SK-N-SH (cell line): Measurements from ENCODE around the gene ZFX. TPM values are rescaled to one million over a fixed set of nuclear protein-coding genes. Genes with fewer than 3 reads are reported as not detected.

ENCODE experiments used
- CTCF ChIA-PET: fragments of 300-600, 350-600 bp; formaldehyde crosslinking; extraction: SDS; loops from one replicate; lab custom pipeline; 2021; lab: Yijun Ruan, JAX
- POLR2A ChIA-PET: fragments of 350-600 bp; sonication (Branson Sonifier 250); formaldehyde crosslinking; extraction: SDS; loops from one replicate; lab custom pipeline; 2020; ENCODE audit warnings: antibody characterized with exemption, inconsistent platforms; lab: Yijun Ruan, JAX
- DNase-seq: peaks from one replicate; pipeline ENCODE4 v3.0.0; 2012
- H2AFZ ChIP-seq: fragments of 200-600 bp; sonication (generic); 2 replicates; pipeline ENCODE4 v1.8.1; 2016; ENCODE audit warnings: antibody characterized with exemption, mild to moderate bottlenecking, low read depth
- H3F3A ChIP-seq: fragments of 200-600 bp; sonication (generic); replicated peaks from 2 replicates; pipeline ENCODE3; 2016; ENCODE audit warnings: antibody characterized with exemption, mild to moderate bottlenecking; ENCODE audit not compliant: insufficient read depth
- H3K27ac ChIP-seq, 2 experiments: fragments of 200-500 bp in 1 of 2; fragments of 200-600 bp in 1 of 2; sonication (Bioruptor generic) in 1 of 2; sonication (generic), shearing (Covaris generic) in 1 of 2; 2 replicates each; pipeline versions ENCODE4 v1.5.1 to v1.6.1; 2014 to 2016; ENCODE audit warnings: low read depth in 2 of 2, inconsistent platforms in 1 of 2, low read length in 1 of 2, mild to moderate bottlenecking in 1 of 2, mixed read lengths in 1 of 2
- H3K27me3 ChIP-seq: fragments of 200-600 bp; sonication (generic), shearing (Covaris generic); 2 replicates; pipeline ENCODE4 v1.6.1; 2016; ENCODE audit warnings: mixed run types; ENCODE audit not compliant: insufficient read depth
- H3K36me3 ChIP-seq, 2 experiments: fragments of 200-500 bp in 1 of 2; fragments of 200-600 bp in 1 of 2; sonication (Bioruptor generic) in 1 of 2; sonication (generic) in 1 of 2; replicated peaks in 1 of 2; 2 replicates each; pipeline versions ENCODE3 to v1.5.1; 2014 to 2016; ENCODE audit warnings: low read length in 1 of 2, mild to moderate bottlenecking in 1 of 2; ENCODE audit not compliant: insufficient read depth in 2 of 2, control insufficient read depth in 1 of 2
- H3K4me1 ChIP-seq, 2 experiments: fragments of 200-500 bp in 1 of 2; fragments of 200-600 bp in 1 of 2; sonication (Bioruptor generic) in 1 of 2; sonication (generic), shearing (Covaris generic) in 1 of 2; 2 replicates each; pipeline versions ENCODE4 v1.5.1 to v1.6.1; 2014 to 2016; ENCODE audit warnings: low read depth in 1 of 2, low read length in 1 of 2, mixed run types in 1 of 2; ENCODE audit not compliant: insufficient read depth in 2 of 2, control insufficient read depth in 1 of 2
- H3K4me2 ChIP-seq: fragments of 200-600 bp; sonication (generic), shearing (Covaris generic); 2 replicates; pipeline ENCODE4 v1.6.1; 2017; ENCODE audit warnings: mixed run types
- H3K4me3 ChIP-seq, 2 experiments: fragments of 200-500 bp in 1 of 2; fragments of 200-600 bp in 1 of 2; sonication (Bioruptor generic) in 1 of 2; sonication (generic), shearing (Covaris generic) in 1 of 2; 2 replicates each; pipeline versions ENCODE4 v1.5.1 to v1.8.1; 2014 to 2016; ENCODE audit warnings: low read depth in 2 of 2, inconsistent platforms in 1 of 2, low read length in 1 of 2, mild to moderate bottlenecking in 1 of 2, mixed read lengths in 1 of 2, moderate library complexity in 1 of 2
- H3K79me2 ChIP-seq: fragments of 200-600 bp; sonication (generic); 2 replicates; pipeline ENCODE4 v1.8.1; 2017; ENCODE audit warnings: mild to moderate bottlenecking; ENCODE audit not compliant: insufficient read depth
- H3K9ac ChIP-seq: fragments of 200-600 bp; sonication (generic); 2 replicates; pipeline ENCODE4 v1.6.1; 2017; ENCODE audit warnings: mixed run types
- H3K9me2 ChIP-seq: fragments of 200-600 bp; sonication (generic); 2 replicates; pipeline ENCODE4 v1.6.1; 2017; ENCODE audit warnings: mixed run types
- H3K9me3 ChIP-seq: fragments of 200-600 bp; sonication (generic); 2 replicates; pipeline ENCODE4 v1.6.1; 2017; ENCODE audit warnings: mixed run types, mild to moderate bottlenecking, moderate library complexity
- H4K20me1 ChIP-seq: fragments of 200-600 bp; sonication (generic); 2 replicates; pipeline ENCODE4 v1.6.1; 2017; ENCODE audit warnings: mild to moderate bottlenecking, mixed run types; ENCODE audit not compliant: insufficient read depth
- CHD2 ChIP-seq: fragments of 150-350 bp; IDR thresholded peaks from 2 replicates; pipeline ENCODE4 v1.6.1; 2018; ENCODE audit warnings: low read length; ENCODE audit not compliant: partially characterized antibody
- ELF1 ChIP-seq: IDR thresholded peaks from 2 replicates; pipeline ENCODE4 v1.4.0; 2012
- FOXJ3 ChIP-seq: sonication (generic); formaldehyde crosslinking; IDR thresholded peaks from 2 replicates; pipeline ENCODE4 v1.5.1; 2020; ENCODE audit warnings: mild to moderate bottlenecking, missing genetic modification reagents
- FOXM1 ChIP-seq: IDR thresholded peaks from 2 replicates; pipeline ENCODE4 v1.4.0; 2012; ENCODE audit warnings: low read depth, mild to moderate bottlenecking
- GABPA ChIP-seq: IDR thresholded peaks from 2 replicates; pipeline ENCODE4 v1.4.0; 2012; ENCODE audit warnings: low read depth, mild to moderate bottlenecking
- GATA2 ChIP-seq: sonication (generic); formaldehyde crosslinking; IDR thresholded peaks from 2 replicates; pipeline ENCODE4 v1.5.0; 2020; ENCODE audit warnings: mild to moderate bottlenecking, missing genetic modification reagents
- IRF3 ChIP-seq: fragments of 150-350 bp; IDR thresholded peaks from 2 replicates; pipeline ENCODE4 v1.6.1; 2016; ENCODE audit warnings: mild to moderate bottlenecking, low read depth, low read length
- JUND ChIP-seq: IDR thresholded peaks from 2 replicates; pipeline ENCODE4 v1.4.0; 2012
- MAX ChIP-seq: IDR thresholded peaks from 2 replicates; pipeline ENCODE4 v1.4.0; 2012; ENCODE audit warnings: low read depth
- MXI1 ChIP-seq: IDR thresholded peaks from 2 replicates; pipeline ENCODE4 v1.6.1; 2012; ENCODE audit warnings: mild to moderate bottlenecking, low read depth, low read length, improper control_type of control experiment
- POLR2AphosphoS5 ChIP-seq: IDR thresholded peaks from 2 replicates; pipeline ENCODE4 v1.6.1; 2012; ENCODE audit warnings: low read depth, low read length
- RCOR1 ChIP-seq: fragments of 150-350 bp; IDR thresholded peaks from 2 replicates; pipeline ENCODE4 v1.6.1; 2017; ENCODE audit warnings: antibody characterized with exemption, low read length
- REST ChIP-seq: IDR thresholded peaks from 2 replicates; pipeline ENCODE4 v1.6.1; 2012; ENCODE audit warnings: mild to moderate bottlenecking, low read depth, low read length, moderate library complexity
- RFX5 ChIP-seq: IDR thresholded peaks from 2 replicates; pipeline ENCODE4 v1.6.1; 2012; ENCODE audit warnings: mild to moderate bottlenecking, improper control_type of control experiment, low read length
- SIN3A ChIP-seq: IDR thresholded peaks from 2 replicates; pipeline ENCODE4 v1.6.1; 2012; ENCODE audit warnings: low read depth, mild to moderate bottlenecking, low read length, moderate library complexity, borderline replicate concordance
- TEAD4 ChIP-seq: IDR thresholded peaks from 2 replicates; pipeline ENCODE4 v1.4.0; 2012; ENCODE audit warnings: mild to moderate bottlenecking, borderline replicate concordance; ENCODE audit not compliant: insufficient read depth
- USF1 ChIP-seq: IDR thresholded peaks from 2 replicates; pipeline ENCODE4 v1.4.0; 2012; ENCODE audit warnings: low read depth, borderline replicate concordance
- YY1 ChIP-seq: IDR thresholded peaks from 2 replicates; pipeline ENCODE4 v1.4.0; 2012; ENCODE audit warnings: low read depth, mild to moderate bottlenecking
- WGBS: methylation state at CpG from one replicate; pipeline ENCODE4 v1.1.6; 2017; ENCODE audit warnings: low lambda C conversion rate; 5-methylcytosine and 5-hydroxymethylcytosine counted together
- polyA plus RNA-seq, 3 experiments: library from polyadenylated mRNA; depleted of rRNA; stranded (reverse); fragments of >200 nt; gene quantifications; 2 replicates each; pipeline ENCODE4 v1.2.3, GENCODE V29; 2012

ZFX gene
- polyA plus RNA-seq, 1 of the 3 experiments (the other 2 are of a cell fraction), result 9.0 TPM

GRCh38 chrX:24226176-24226575, 76.6 kb downstream of the ZFX start:
- WGBS, result 69% methylated on average over 2 of the region's 2 CpGs
- Histone ChIP-seq H4K20me1 (no peaks in the 10 kb centered on the region), H3K27me3 (no peaks in the 10 kb centered on the region), H3K4me3 (no peak overlapping the region), H3K4me1 (no peaks in the 10 kb centered on the region), H3K9me2 (no peaks in the 10 kb centered on the region), H3F3A (peaks cover 3% of the 10 kb centered on the region), H3K4me2 (no peak overlapping the region), H3K79me2 (no peaks in the 10 kb centered on the region), H3K9ac (no peak overlapping the region), H2AFZ (no peak overlapping the region), H3K27ac (no peak overlapping the region), H3K9me3 (peaks cover 12% of the 10 kb centered on the region; the same call in 1 of the 2 replicates), H3K36me3 (no peaks in the 10 kb centered on the region)
- no peak for TF ChIP-seq RCOR1
- no peak for TF ChIP-seq ELF1
- no peak for TF ChIP-seq CHD2
- POLR2A ChIA-PET, result no interaction called here
- CTCF ChIA-PET, result no interaction called here
- DNase-seq, result no peak

- DNase-seq, result no peak
- WGBS, result 59% methylated on average over 5 of the region's 5 CpGs
- H3K79me2 ChIP-seq, result no peaks in the 10 kb centered on the region
- POLR2A ChIA-PET, result no interaction called here
- H3K27ac ChIP-seq, result no peak overlapping the region
- H3K4me2 ChIP-seq, result no peak overlapping the region
- H4K20me1 ChIP-seq, result no peaks in the 10 kb centered on the region
- no peaks in the 10 kb centered on the region for H3K9me2 ChIP-seq
- TF ChIP-seq JUND, result no peak
- TF ChIP-seq YY1, result no peak
- no peak for TF ChIP-seq USF1
- no peak for TF ChIP-seq ELF1
- TF ChIP-seq FOXJ3 (CRISPR knock-in tag), result no peak
- no peak for TF ChIP-seq POLR2AphosphoS5
- TF ChIP-seq RCOR1, result no peak
- no peak for TF ChIP-seq SIN3A
- peaks cover 7% of the 10 kb centered on the region for H3F3A ChIP-seq
- H3K27me3 ChIP-seq, result no peaks in the 10 kb centered on the region; the same call in 1 of the 2 replicates
- H3K4me3 ChIP-seq, result no peak overlapping the region
- no peak overlapping the region for H2AFZ ChIP-seq
- H3K9me3 ChIP-seq, result peaks cover 12% of the 10 kb centered on the region; the same call in 1 of the 2 replicates
- H3K36me3 ChIP-seq, result no peaks in the 10 kb centered on the region
- no peak overlapping the region for H3K9ac ChIP-seq
- no peaks in the 10 kb centered on the region for H3K4me1 ChIP-seq
- CTCF ChIA-PET, result no interaction called here
Observed at GRCh38 chrX:24228596-24228995, 79.1 kb downstream of the ZFX start.

- no peak for TF ChIP-seq MAX
- TF ChIP-seq MXI1, result no peak
- no peak for TF ChIP-seq ELF1
- no peak for TF ChIP-seq TEAD4
- no peak for TF ChIP-seq IRF3
- TF ChIP-seq GABPA, result no peak
- no peak for TF ChIP-seq GATA2 (CRISPR knock-in tag)
- TF ChIP-seq POLR2AphosphoS5, result no peak
- no peak for TF ChIP-seq RFX5
- no peak for TF ChIP-seq REST
- TF ChIP-seq FOXM1, result no peak
- H3K27me3 ChIP-seq, result no peaks in the 10 kb centered on the region; the same call in 1 of the 2 replicates
- ChIA-PET CTCF (interaction anchor here (1.4 kb wide), 1 partner anchor 13 kb away, joined by 7 read pairs; no protein-coding TSS in a partner anchor), POLR2A (no interaction called here)
- H3K27ac ChIP-seq, result no peak overlapping the region
- H3F3A ChIP-seq, result peaks cover 7% of the 10 kb centered on the region
- peaks cover 12% of the 10 kb centered on the region; the same call in 1 of the 2 replicates for H3K9me3 ChIP-seq
- no peaks in the 10 kb centered on the region for H3K36me3 ChIP-seq
- H3K4me1 ChIP-seq, result no peaks in the 10 kb centered on the region
- WGBS, result 52% methylated on average over 10 of the region's 10 CpGs
- H3K9ac ChIP-seq, result no peak overlapping the region
- H3K4me2 ChIP-seq, result no peak overlapping the region
- no peak overlapping the region for H2AFZ ChIP-seq
- no peak overlapping the region for H3K4me3 ChIP-seq
- H3K9me2 ChIP-seq, result no peaks in the 10 kb centered on the region
- no peaks in the 10 kb centered on the region for H3K79me2 ChIP-seq
- no peaks in the 10 kb centered on the region for H4K20me1 ChIP-seq
- no peak for DNase-seq
Observed at GRCh38 chrX:24229400-24229879, 79.9 kb downstream of the ZFX start.
